ENCODE data around the gene CEACAM21.

GRCh38 chr19:41589371-41589770 is 13.4 kb downstream of the CEACAM21 start:
- TF ChIP-seq CTCF (IDR thresholded peaks at IDR 0.05 in 2 of 3, conservative IDR thresholded peaks at IDR 0.05 in 1 of 3; ENCODE audit: borderline replicate concordance in 1 of 3, insufficient read depth in 1 of 3, low read depth in 2 of 3, low read length in 2 of 3) (no peak), POLR2A (IDR thresholded peaks at IDR 0.05; ENCODE audit: borderline replicate concordance, extremely low read depth, insufficient read depth, insufficient read length) (no peak), EGR1 (IDR thresholded peaks at IDR 0.05; ENCODE audit: low read depth) (no peak), EZH2 (IDR thresholded peaks at IDR 0.05) (no peak), REST (IDR thresholded peaks at IDR 0.05; ENCODE audit: low read depth) (no peak), SIN3A (IDR thresholded peaks at IDR 0.05; ENCODE audit: low read depth) (no peak), POLR2AphosphoS5 (IDR thresholded peaks at IDR 0.05; ENCODE audit: low read depth, low read length) (no peak), RAD21 (IDR thresholded peaks at IDR 0.05; ENCODE audit: low read depth) (no peak), YY1 (IDR thresholded peaks at IDR 0.05; ENCODE audit: extremely low read depth, insufficient replicate concordance, low read depth, low read length) (no peak), EZH2phosphoT487 (IDR thresholded peaks at IDR 0.05; ENCODE audit: borderline replicate concordance) (no peak), TCF7L2 (IDR thresholded peaks at IDR 0.05; ENCODE audit: borderline replicate concordance, extremely low read depth, insufficient read depth, insufficient read length) (no peak), ELF1 (IDR thresholded peaks at IDR 0.05; ENCODE audit: borderline replicate concordance, low read depth) (no peak)
